ENCODE data around the gene CEACAM20. TPM values are rescaled to one million over a fixed set of nuclear protein-coding genes. Genes with fewer than 3 reads are reported as not detected.

The CEACAM20 gene
- polyA plus RNA-seq (2013) = not detected

- WGBS (ENCODE audit: insufficient coverage) = 95% methylated on average over 9 of the region's 9 CpGs
- ChIA-PET CTCF (interaction anchor here (1.3 kb wide), 1 partner anchor 42 kb away, joined by 3 read pairs; no protein-coding TSS in a partner anchor), POLR2A (interaction anchor here (0.6 kb wide), 2 partner anchors 16 to 251 kb away, joined by 3 read pairs; no protein-coding TSS in a partner anchor)
- no peaks in the 10 kb centered on the region for H3K36me3 ChIP-seq (ENCODE audit: control insufficient read depth in 4 of 4, insufficient read depth in 4 of 4, low read length in 3 of 4)
- no peaks in the 10 kb centered on the region for H3K9me3 ChIP-seq (ENCODE audit: control extremely low read depth in 1 of 5, control insufficient read depth in 4 of 5, insufficient read depth in 2 of 5, low read depth in 1 of 5, low read length in 4 of 5)
- H3K4me3 ChIP-seq (ENCODE audit: control insufficient read depth in 1 of 7, extremely low read depth in 1 of 7, insufficient read depth in 4 of 7, low read depth in 2 of 7, low read length in 6 of 7) = no peak within 1 kb of the TSS
- peaks cover 0 to 7% (median 3%) of the 10 kb centered on the region in 5 experiments for H3K27me3 ChIP-seq (replicated peaks in 2 of 5; ENCODE audit: control insufficient read depth in 4 of 5, insufficient read depth in 5 of 5, low read length in 4 of 5)
- no peak within 1 kb of the TSS for H3K27ac ChIP-seq (ENCODE audit: insufficient read depth in 1 of 2, low read depth in 1 of 2, low read length in 2 of 2, poor library complexity in 1 of 2, severe bottlenecking in 2 of 2)
- no peak for DNase-seq
- no peaks in the 10 kb centered on the region for H3K4me1 ChIP-seq (ENCODE audit: control extremely low read depth in 1 of 4, control insufficient read depth in 4 of 4, insufficient read depth in 4 of 4, low read length in 3 of 4)
These were observed at the start of gene CEACAM20 for GRCh38 chr19:44529536-44529935. CEACAM20 (minus strand) TSS chr19:44529675; CDS start chr19:44529509, 166 bp downstream.

- no CpG with 5 or more reads among the region's 1 CpG for WGBS (ENCODE audit: insufficient coverage)
- Histone ChIP-seq H3K36me3 (ENCODE audit: control insufficient read depth in 4 of 4, insufficient read depth in 4 of 4, low read length in 3 of 4) (no peaks in the 10 kb centered on the region), H3K9me3 (ENCODE audit: control extremely low read depth in 1 of 5, control insufficient read depth in 4 of 5, insufficient read depth in 2 of 5, low read depth in 1 of 5, low read length in 4 of 5) (no peaks in the 10 kb centered on the region), H3K27me3 (replicated peaks in 2 of 5; ENCODE audit: control insufficient read depth in 4 of 5, insufficient read depth in 5 of 5, low read length in 4 of 5) (no peaks in the 10 kb centered on the region), H3K27ac (ENCODE audit: insufficient read depth in 1 of 2, low read depth in 1 of 2, low read length in 2 of 2, poor library complexity in 1 of 2, severe bottlenecking in 2 of 2) (no peak overlapping the region), H3K4me3 (ENCODE audit: control insufficient read depth in 1 of 7, extremely low read depth in 1 of 7, insufficient read depth in 4 of 7, low read depth in 2 of 7, low read length in 6 of 7) (no peak overlapping the region), H3K4me1 (ENCODE audit: control extremely low read depth in 1 of 4, control insufficient read depth in 4 of 4, insufficient read depth in 4 of 4, low read length in 3 of 4) (no peaks in the 10 kb centered on the region)
- ChIA-PET CTCF (interaction anchor here (1.0 to 5.9 kb wide), 8 partner anchors 11 to 144 kb away, joined by 3 to 51 read pairs (median 4); no protein-coding TSS in a partner anchor), POLR2A (no interaction called here)
- DNase-seq = peak in 1 of 3 donors; percentile 16
These were observed 48.0 kb upstream of the CEACAM20 start for GRCh38 chr19:44577566-44577874.

GRCh38 chr19:44576843-44577565, 47.5 kb upstream of the CEACAM20 start:
- Histone ChIP-seq H3K27me3 (replicated peaks in 2 of 5; ENCODE audit: control insufficient read depth in 4 of 5, insufficient read depth in 5 of 5, low read length in 4 of 5) (no peaks in the 10 kb centered on the region), H3K4me3 (ENCODE audit: control insufficient read depth in 1 of 7, extremely low read depth in 1 of 7, insufficient read depth in 4 of 7, low read depth in 2 of 7, low read length in 6 of 7) (no peak overlapping the region), H3K9me3 (ENCODE audit: control extremely low read depth in 1 of 5, control insufficient read depth in 4 of 5, insufficient read depth in 2 of 5, low read depth in 1 of 5, low read length in 4 of 5) (no peaks in the 10 kb centered on the region), H3K27ac (ENCODE audit: insufficient read depth in 1 of 2, low read depth in 1 of 2, low read length in 2 of 2, poor library complexity in 1 of 2, severe bottlenecking in 2 of 2) (no peak overlapping the region), H3K36me3 (ENCODE audit: control insufficient read depth in 4 of 4, insufficient read depth in 4 of 4, low read length in 3 of 4) (no peaks in the 10 kb centered on the region), H3K4me1 (ENCODE audit: control extremely low read depth in 1 of 4, control insufficient read depth in 4 of 4, insufficient read depth in 4 of 4, low read length in 3 of 4) (no peaks in the 10 kb centered on the region)
- WGBS (ENCODE audit: insufficient coverage) = 100% methylated on average over 2 of the region's 8 CpGs
- ChIA-PET POLR2A (no interaction called here), CTCF (interaction anchor here (0.6 to 5.9 kb wide), 14 partner anchors 12 to 196 kb away, joined by 3 to 51 read pairs (median 3); no protein-coding TSS in a partner anchor)
- DNase-seq = peak; percentile 38 to 74 (median 68)

GRCh38 chr19:44575116-44575700, 45.7 kb upstream of the CEACAM20 start:
- Histone ChIP-seq H3K36me3 (ENCODE audit: control insufficient read depth in 4 of 4, insufficient read depth in 4 of 4, low read length in 3 of 4) (no peaks in the 10 kb centered on the region), H3K4me3 (ENCODE audit: control insufficient read depth in 1 of 7, extremely low read depth in 1 of 7, insufficient read depth in 4 of 7, low read depth in 2 of 7, low read length in 6 of 7) (no peak overlapping the region), H3K9me3 (ENCODE audit: control extremely low read depth in 1 of 5, control insufficient read depth in 4 of 5, insufficient read depth in 2 of 5, low read depth in 1 of 5, low read length in 4 of 5) (no peaks in the 10 kb centered on the region), H3K27me3 (replicated peaks in 2 of 5; ENCODE audit: control insufficient read depth in 4 of 5, insufficient read depth in 5 of 5, low read length in 4 of 5) (no peaks in the 10 kb centered on the region), H3K27ac (ENCODE audit: insufficient read depth in 1 of 2, low read depth in 1 of 2, low read length in 2 of 2, poor library complexity in 1 of 2, severe bottlenecking in 2 of 2) (no peak overlapping the region), H3K4me1 (ENCODE audit: control extremely low read depth in 1 of 4, control insufficient read depth in 4 of 4, insufficient read depth in 4 of 4, low read length in 3 of 4) (no peaks in the 10 kb centered on the region)
- ChIA-PET POLR2A (no interaction called here), CTCF (interaction anchor here (5.9 kb wide), 1 partner anchor 80 kb away, joined by 51 read pairs; no protein-coding TSS in a partner anchor)
- 93% methylated on average over 11 of the region's 11 CpGs for WGBS (ENCODE audit: insufficient coverage)
- no peak for DNase-seq

GRCh38 chr19:44574186-44574950, 44.9 kb upstream of the CEACAM20 start:
- Histone ChIP-seq H3K36me3 (ENCODE audit: control insufficient read depth in 4 of 4, insufficient read depth in 4 of 4, low read length in 3 of 4) (no peaks in the 10 kb centered on the region), H3K4me1 (ENCODE audit: control extremely low read depth in 1 of 4, control insufficient read depth in 4 of 4, insufficient read depth in 4 of 4, low read length in 3 of 4) (no peaks in the 10 kb centered on the region), H3K4me3 (ENCODE audit: control insufficient read depth in 1 of 7, extremely low read depth in 1 of 7, insufficient read depth in 4 of 7, low read depth in 2 of 7, low read length in 6 of 7) (no peak overlapping the region), H3K27me3 (replicated peaks in 2 of 5; ENCODE audit: control insufficient read depth in 4 of 5, insufficient read depth in 5 of 5, low read length in 4 of 5) (no peaks in the 10 kb centered on the region), H3K27ac (ENCODE audit: insufficient read depth in 1 of 2, low read depth in 1 of 2, low read length in 2 of 2, poor library complexity in 1 of 2, severe bottlenecking in 2 of 2) (no peak overlapping the region), H3K9me3 (ENCODE audit: control extremely low read depth in 1 of 5, control insufficient read depth in 4 of 5, insufficient read depth in 2 of 5, low read depth in 1 of 5, low read length in 4 of 5) (no peaks in the 10 kb centered on the region)
- WGBS (ENCODE audit: insufficient coverage) = 91% methylated on average over 4 of the region's 8 CpGs
- no peak for DNase-seq
- POLR2A ChIA-PET = no interaction called here
- CTCF ChIA-PET = interaction anchor here (1.0 to 5.9 kb wide), 6 partner anchors 12 to 88 kb away, joined by 3 to 51 read pairs (median 5); no protein-coding TSS in a partner anchor

- CTCF ChIA-PET = interaction anchor here (1.0 to 5.9 kb wide), 6 partner anchors 12 to 89 kb away, joined by 3 to 51 read pairs (median 5); no protein-coding TSS in a partner anchor
- Histone ChIP-seq H3K27ac (ENCODE audit: insufficient read depth in 1 of 2, low read depth in 1 of 2, low read length in 2 of 2, poor library complexity in 1 of 2, severe bottlenecking in 2 of 2) (no peak overlapping the region), H3K4me3 (ENCODE audit: control insufficient read depth in 1 of 7, extremely low read depth in 1 of 7, insufficient read depth in 4 of 7, low read depth in 2 of 7, low read length in 6 of 7) (no peak overlapping the region), H3K36me3 (ENCODE audit: control insufficient read depth in 4 of 4, insufficient read depth in 4 of 4, low read length in 3 of 4) (no peaks in the 10 kb centered on the region), H3K27me3 (replicated peaks in 2 of 5; ENCODE audit: control insufficient read depth in 4 of 5, insufficient read depth in 5 of 5, low read length in 4 of 5) (no peaks in the 10 kb centered on the region), H3K9me3 (ENCODE audit: control extremely low read depth in 1 of 5, control insufficient read depth in 4 of 5, insufficient read depth in 2 of 5, low read depth in 1 of 5, low read length in 4 of 5) (no peaks in the 10 kb centered on the region), H3K4me1 (ENCODE audit: control extremely low read depth in 1 of 4, control insufficient read depth in 4 of 4, insufficient read depth in 4 of 4, low read length in 3 of 4) (no peaks in the 10 kb centered on the region)
- no peak for DNase-seq
- POLR2A ChIA-PET = no interaction called here
- WGBS (ENCODE audit: insufficient coverage) = 94% methylated on average over 3 of the region's 4 CpGs
These were observed 44.2 kb upstream of the CEACAM20 start for GRCh38 chr19:44573627-44574026.
